ENCODE measurements around the gene MYOZ2.
"Not testable (repeated sequence)": the region's sequence is repeated elsewhere in the genome, so short reads cannot be mapped to it uniquely, and the experiment has no call there.

MYOZ2 gene

DNA sequence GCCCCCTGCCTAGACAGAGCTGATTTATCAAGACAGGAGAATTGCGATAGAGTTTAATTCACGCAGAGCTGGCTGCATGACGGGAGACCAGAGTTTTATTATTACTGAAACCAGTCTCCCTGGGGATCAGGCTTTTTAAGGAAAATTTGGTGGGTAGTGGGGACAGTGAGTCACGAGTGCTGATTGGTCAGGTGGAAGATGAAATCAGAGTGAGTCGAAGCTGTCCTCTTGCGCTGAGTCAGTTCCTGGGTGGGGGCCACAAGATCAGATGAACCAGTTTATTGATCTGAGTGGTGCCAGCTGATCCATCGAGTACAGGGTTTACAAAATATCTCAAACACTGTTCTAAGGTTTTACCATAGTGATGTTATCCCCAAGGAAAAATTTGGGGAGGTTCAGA, 36.6 kb downstream of the MYOZ2 start:
- Histone ChIP-seq H3K4me1 (ENCODE audit: control insufficient read depth, insufficient read depth, low read length) (no peaks in the 10 kb centered on the region), H3K9me3 (ENCODE audit: control insufficient read depth, insufficient read depth, low read depth, low read length) (no peaks in the 10 kb centered on the region), H3K27ac (ENCODE audit: extremely low read depth, low read depth, low read length) (no peak overlapping the region), H3K4me3 (ENCODE audit: low read depth, low read length) (no peak overlapping the region), H3K36me3 (ENCODE audit: control insufficient read depth in 2 of 2, insufficient read depth in 1 of 2, low read length in 2 of 2) (no peaks in the 10 kb centered on the region)
- no peak for TF ChIP-seq IKZF3 (tag by site-specific recombination; IDR thresholded peaks at IDR 0.05)
- TF ChIP-seq ZNF341 (tag by site-specific recombination; IDR thresholded peaks at IDR 0.05; ENCODE audit: low read depth): no peak
- no peak for TF ChIP-seq ZIC2 (tag by site-specific recombination; IDR thresholded peaks at IDR 0.05)
- no peak for TF ChIP-seq ZXDB (tag by site-specific recombination; IDR thresholded peaks at IDR 0.05)
- TF ChIP-seq ZSCAN16 (tag by site-specific recombination; IDR thresholded peaks at IDR 0.05): no peak
- no peak for TF ChIP-seq BCL11B (tag by site-specific recombination; IDR thresholded peaks at IDR 0.05; ENCODE audit: low read depth)
- no peak for TF ChIP-seq ZNF701 (tag by site-specific recombination; IDR thresholded peaks at IDR 0.05)
- no peak for TF ChIP-seq ZFP69B (tag by site-specific recombination; IDR thresholded peaks at IDR 0.05)
- no peak for TF ChIP-seq ZNF623 (tag by site-specific recombination; IDR thresholded peaks at IDR 0.05)
- TF ChIP-seq ZNF571 (tag by site-specific recombination; IDR thresholded peaks at IDR 0.05): no peak
- TF ChIP-seq ZNF596 (tag by site-specific recombination; IDR thresholded peaks at IDR 0.05): no peak
- no peak for TF ChIP-seq ZEB2 (tag by site-specific recombination; IDR thresholded peaks at IDR 0.05)
- TF ChIP-seq ZNF404 (tag by site-specific recombination; IDR thresholded peaks at IDR 0.05): no peak
- TF ChIP-seq GLI4 (tag by site-specific recombination; IDR thresholded peaks at IDR 0.05): no peak
- TF ChIP-seq, protein P1, sequence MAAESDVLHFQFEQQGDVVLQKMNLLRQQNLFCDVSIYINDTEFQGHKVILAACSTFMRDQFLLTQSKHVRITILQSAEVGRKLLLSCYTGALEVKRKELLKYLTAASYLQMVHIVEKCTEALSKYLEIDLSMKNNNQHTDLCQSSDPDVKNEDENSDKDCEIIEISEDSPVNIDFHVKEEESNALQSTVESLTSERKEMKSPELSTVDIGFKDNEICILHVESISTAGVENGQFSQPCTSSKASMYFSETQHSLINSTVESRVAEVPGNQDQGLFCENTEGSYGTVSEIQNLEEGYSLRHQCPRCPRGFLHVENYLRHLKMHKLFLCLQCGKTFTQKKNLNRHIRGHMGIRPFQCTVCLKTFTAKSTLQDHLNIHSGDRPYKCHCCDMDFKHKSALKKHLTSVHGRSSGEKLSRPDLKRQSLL (tag by site-specific recombination; IDR thresholded peaks at IDR 0.05): no peak
- ChIA-PET CTCF (no interaction called here), POLR2A (no interaction called here)

DNA sequence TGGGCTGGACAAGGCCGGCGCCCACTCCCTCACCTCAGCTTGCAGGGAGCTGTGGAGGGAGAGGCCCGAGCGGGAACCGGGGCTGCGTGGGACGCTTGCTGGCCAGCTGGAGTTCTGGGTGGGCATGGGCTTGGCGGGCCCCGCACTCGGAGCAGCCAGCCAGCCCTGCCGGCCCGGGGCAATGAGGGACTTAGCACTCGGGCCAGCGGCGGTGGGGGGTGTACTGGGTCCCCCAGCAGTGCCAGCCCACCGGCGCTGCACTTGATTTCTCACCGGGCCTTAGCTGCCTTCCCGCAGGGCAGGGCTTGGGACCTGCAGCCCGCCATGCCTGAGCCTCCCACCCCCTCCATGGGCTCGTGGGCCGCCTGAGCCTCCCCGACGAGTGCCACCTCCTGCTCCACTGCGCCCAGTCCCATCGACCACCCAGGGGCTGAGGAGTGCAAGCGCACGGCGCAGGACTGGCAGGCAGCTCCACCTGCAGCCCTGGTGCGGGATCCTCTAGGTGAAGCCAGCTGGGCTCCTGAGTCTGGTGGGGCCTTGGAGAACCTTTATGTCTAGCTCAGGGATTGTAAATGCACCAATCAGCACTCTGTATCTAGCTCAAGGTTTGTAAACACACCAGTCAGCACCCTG, 38.2 kb downstream of the MYOZ2 start:
- POLR2A ChIA-PET: not testable (repeated sequence)

DNA sequence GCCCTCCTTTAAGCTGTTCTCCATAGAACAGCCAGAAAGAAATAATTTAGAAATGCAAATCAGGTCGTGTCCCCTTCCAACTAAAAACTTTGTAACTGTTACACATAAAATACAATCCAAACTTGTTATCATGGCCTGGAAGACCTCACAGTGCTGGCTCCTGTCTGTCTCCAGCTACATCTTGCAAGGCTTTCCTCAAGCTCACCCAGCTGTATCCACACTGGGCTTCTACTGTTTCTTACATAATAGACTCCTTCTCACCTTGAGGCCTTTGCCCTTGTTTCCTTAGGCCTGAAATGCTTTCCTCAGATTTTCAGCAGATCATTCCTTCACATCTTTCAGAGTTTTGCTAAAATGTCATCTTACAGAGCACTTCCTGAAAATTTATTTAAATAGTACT, 43.4 kb downstream of the MYOZ2 start:
- TF ChIP-seq ZNF138 (tag by site-specific recombination; IDR thresholded peaks at IDR 0.05; ENCODE audit: borderline replicate concordance) (no peak), ZNF660 (tag by site-specific recombination; IDR thresholded peaks at IDR 0.05) (no peak), SCRT1 (tag by site-specific recombination; IDR thresholded peaks at IDR 0.05; ENCODE audit: borderline replicate concordance) (no peak), FEZF1 (tag by site-specific recombination; IDR thresholded peaks at IDR 0.05) (no peak), ZNF366 (tag by site-specific recombination; conservative IDR thresholded peaks at IDR 0.05) (no peak), ZBTB8A (tag by site-specific recombination; IDR thresholded peaks at IDR 0.05) (no peak)
- Histone ChIP-seq H3K36me3 (ENCODE audit: control insufficient read depth in 2 of 2, insufficient read depth in 1 of 2, low read length in 2 of 2) (no peaks in the 10 kb centered on the region), H3K4me1 (ENCODE audit: control insufficient read depth, insufficient read depth, low read length) (no peaks in the 10 kb centered on the region), H3K9me3 (ENCODE audit: control insufficient read depth, insufficient read depth, low read depth, low read length) (no peaks in the 10 kb centered on the region), H3K4me3 (ENCODE audit: low read depth, low read length) (no peak overlapping the region), H3K27ac (ENCODE audit: extremely low read depth, low read depth, low read length) (no peak overlapping the region)
- ChIA-PET POLR2A (no interaction called here), CTCF (no interaction called here)

More for the DNA sequence above, 38.2 kb downstream of the MYOZ2 start:
- H3K4me1 ChIP-seq (ENCODE audit: control insufficient read depth, insufficient read depth, low read length); CTCF ChIA-PET; H3K27ac ChIP-seq (ENCODE audit: extremely low read depth, low read depth, low read length); H3K9me3 ChIP-seq (ENCODE audit: control insufficient read depth, insufficient read depth, low read depth, low read length); H3K36me3 ChIP-seq (ENCODE audit: control insufficient read depth in 2 of 2, insufficient read depth in 1 of 2, low read length in 2 of 2); H3K4me3 ChIP-seq (ENCODE audit: low read depth, low read length): not testable (repeated sequence)
